SK-N-SH (cell line): Measurements from ENCODE around the gene GLI2. TPM values are rescaled to one million over a fixed set of nuclear protein-coding genes. Genes with fewer than 3 reads are reported as not detected.

ENCODE experiments used
- CTCF ChIA-PET: fragments of 300-600, 350-600 bp; formaldehyde crosslinking; extraction: SDS; loops from one replicate; lab custom pipeline; 2021; lab: Yijun Ruan, JAX
- POLR2A ChIA-PET: fragments of 350-600 bp; sonication (Branson Sonifier 250); formaldehyde crosslinking; extraction: SDS; loops from one replicate; lab custom pipeline; 2020; ENCODE audit warnings: antibody characterized with exemption, inconsistent platforms; lab: Yijun Ruan, JAX
- DNase-seq: peaks from one replicate; pipeline ENCODE4 v3.0.0; 2012
- H2AFZ ChIP-seq: fragments of 200-600 bp; sonication (generic); 2 replicates; pipeline ENCODE4 v1.8.1; 2016; ENCODE audit warnings: antibody characterized with exemption, mild to moderate bottlenecking, low read depth
- H3F3A ChIP-seq: fragments of 200-600 bp; sonication (generic); replicated peaks from 2 replicates; pipeline ENCODE3; 2016; ENCODE audit warnings: antibody characterized with exemption, mild to moderate bottlenecking; ENCODE audit not compliant: insufficient read depth
- H3K27ac ChIP-seq, 2 experiments: fragments of 200-500 bp in 1 of 2; fragments of 200-600 bp in 1 of 2; sonication (Bioruptor generic) in 1 of 2; sonication (generic), shearing (Covaris generic) in 1 of 2; 2 replicates each; pipeline versions ENCODE4 v1.5.1 to v1.6.1; 2014 to 2016; ENCODE audit warnings: low read depth in 2 of 2, inconsistent platforms in 1 of 2, low read length in 1 of 2, mild to moderate bottlenecking in 1 of 2, mixed read lengths in 1 of 2
- H3K27me3 ChIP-seq: fragments of 200-600 bp; sonication (generic), shearing (Covaris generic); 2 replicates; pipeline ENCODE4 v1.6.1; 2016; ENCODE audit warnings: mixed run types; ENCODE audit not compliant: insufficient read depth
- H3K36me3 ChIP-seq, 2 experiments: fragments of 200-500 bp in 1 of 2; fragments of 200-600 bp in 1 of 2; sonication (Bioruptor generic) in 1 of 2; sonication (generic) in 1 of 2; replicated peaks in 1 of 2; 2 replicates each; pipeline versions ENCODE3 to v1.5.1; 2014 to 2016; ENCODE audit warnings: low read length in 1 of 2, mild to moderate bottlenecking in 1 of 2; ENCODE audit not compliant: insufficient read depth in 2 of 2, control insufficient read depth in 1 of 2
- H3K4me1 ChIP-seq, 2 experiments: fragments of 200-500 bp in 1 of 2; fragments of 200-600 bp in 1 of 2; sonication (Bioruptor generic) in 1 of 2; sonication (generic), shearing (Covaris generic) in 1 of 2; 2 replicates each; pipeline versions ENCODE4 v1.5.1 to v1.6.1; 2014 to 2016; ENCODE audit warnings: low read depth in 1 of 2, low read length in 1 of 2, mixed run types in 1 of 2; ENCODE audit not compliant: insufficient read depth in 2 of 2, control insufficient read depth in 1 of 2
- H3K4me2 ChIP-seq: fragments of 200-600 bp; sonication (generic), shearing (Covaris generic); 2 replicates; pipeline ENCODE4 v1.6.1; 2017; ENCODE audit warnings: mixed run types
- H3K4me3 ChIP-seq, 2 experiments: fragments of 200-500 bp in 1 of 2; fragments of 200-600 bp in 1 of 2; sonication (Bioruptor generic) in 1 of 2; sonication (generic), shearing (Covaris generic) in 1 of 2; 2 replicates each; pipeline versions ENCODE4 v1.5.1 to v1.8.1; 2014 to 2016; ENCODE audit warnings: low read depth in 2 of 2, inconsistent platforms in 1 of 2, low read length in 1 of 2, mild to moderate bottlenecking in 1 of 2, mixed read lengths in 1 of 2, moderate library complexity in 1 of 2
- H3K79me2 ChIP-seq: fragments of 200-600 bp; sonication (generic); 2 replicates; pipeline ENCODE4 v1.8.1; 2017; ENCODE audit warnings: mild to moderate bottlenecking; ENCODE audit not compliant: insufficient read depth
- H3K9ac ChIP-seq: fragments of 200-600 bp; sonication (generic); 2 replicates; pipeline ENCODE4 v1.6.1; 2017; ENCODE audit warnings: mixed run types
- H3K9me2 ChIP-seq: fragments of 200-600 bp; sonication (generic); 2 replicates; pipeline ENCODE4 v1.6.1; 2017; ENCODE audit warnings: mixed run types
- H3K9me3 ChIP-seq: fragments of 200-600 bp; sonication (generic); 2 replicates; pipeline ENCODE4 v1.6.1; 2017; ENCODE audit warnings: mixed run types, mild to moderate bottlenecking, moderate library complexity
- H4K20me1 ChIP-seq: fragments of 200-600 bp; sonication (generic); 2 replicates; pipeline ENCODE4 v1.6.1; 2017; ENCODE audit warnings: mild to moderate bottlenecking, mixed run types; ENCODE audit not compliant: insufficient read depth
- ELF1 ChIP-seq: IDR thresholded peaks from 2 replicates; pipeline ENCODE4 v1.4.0; 2012
- EP300 ChIP-seq, 2 experiments: IDR thresholded peaks; 2 replicates each; pipeline versions ENCODE4 v1.4.0 to v1.6.1; 2012; ENCODE audit warnings: borderline replicate concordance in 1 of 2, low read depth in 1 of 2, low read length in 1 of 2
- FOXM1 ChIP-seq: IDR thresholded peaks from 2 replicates; pipeline ENCODE4 v1.4.0; 2012; ENCODE audit warnings: low read depth, mild to moderate bottlenecking
- GATA2 ChIP-seq: sonication (generic); formaldehyde crosslinking; IDR thresholded peaks from 2 replicates; pipeline ENCODE4 v1.5.0; 2020; ENCODE audit warnings: mild to moderate bottlenecking, missing genetic modification reagents
- IRF3 ChIP-seq: fragments of 150-350 bp; IDR thresholded peaks from 2 replicates; pipeline ENCODE4 v1.6.1; 2016; ENCODE audit warnings: mild to moderate bottlenecking, low read depth, low read length
- MAX ChIP-seq: IDR thresholded peaks from 2 replicates; pipeline ENCODE4 v1.4.0; 2012; ENCODE audit warnings: low read depth
- NRF1 ChIP-seq: IDR thresholded peaks from 2 replicates; pipeline ENCODE4 v1.6.1; 2012; ENCODE audit warnings: low read depth, mild to moderate bottlenecking, low read length
- PBX3 ChIP-seq: IDR thresholded peaks from 2 replicates; pipeline ENCODE4; 2012
- RCOR1 ChIP-seq: fragments of 150-350 bp; IDR thresholded peaks from 2 replicates; pipeline ENCODE4 v1.6.1; 2017; ENCODE audit warnings: antibody characterized with exemption, low read length
- SMC3 ChIP-seq: IDR thresholded peaks from 2 replicates; pipeline ENCODE4 v1.6.1; 2012; ENCODE audit warnings: low read depth, low read length, improper control_type of control experiment
- USF1 ChIP-seq: IDR thresholded peaks from 2 replicates; pipeline ENCODE4 v1.4.0; 2012; ENCODE audit warnings: low read depth, borderline replicate concordance
- USF2 ChIP-seq: fragments of 150-350 bp; IDR thresholded peaks from 2 replicates; pipeline ENCODE4 v1.6.1; 2017; ENCODE audit warnings: antibody characterized with exemption, low read length, low read depth, borderline replicate concordance
- YY1 ChIP-seq: IDR thresholded peaks from 2 replicates; pipeline ENCODE4 v1.4.0; 2012; ENCODE audit warnings: low read depth, mild to moderate bottlenecking
- WGBS: methylation state at CpG from one replicate; pipeline ENCODE4 v1.1.6; 2017; ENCODE audit warnings: low lambda C conversion rate; 5-methylcytosine and 5-hydroxymethylcytosine counted together
- polyA plus RNA-seq, 3 experiments: library from polyadenylated mRNA; depleted of rRNA; stranded (reverse); fragments of >200 nt; gene quantifications; 2 replicates each; pipeline ENCODE4 v1.2.3, GENCODE V29; 2012

GLI2 gene
- polyA plus RNA-seq, 1 of the 3 experiments (the other 2 are of a cell fraction), result 3.4 TPM

GRCh38 chr2:120715941-120716340, 19.7 kb upstream of the GLI2 start:
- H2AFZ ChIP-seq, result no peak overlapping the region
- peaks cover 0 to 33% of the 10 kb centered on the region in 2 experiments; a peak in 1 of 4 replicates for H3K4me1 ChIP-seq
- WGBS, result 100% methylated on average over 1 of the region's 8 CpGs
- no peaks in the 10 kb centered on the region for H3K36me3 ChIP-seq
- H3K79me2 ChIP-seq, result no peaks in the 10 kb centered on the region
- CTCF ChIA-PET, result interaction anchor here (1.8 to 3.0 kb wide), 2 partner anchors 20 to 355 kb away, joined by 7 to 12 read pairs; partner anchors contain the start of gene GLI2
- no peak overlapping the region for H3K4me2 ChIP-seq
- H3K27me3 ChIP-seq, result no peaks in the 10 kb centered on the region
- no peak overlapping the region for H3K4me3 ChIP-seq
- no peak for TF ChIP-seq EP300 (IDR thresholded peaks at IDR 0.05; ENCODE audit: borderline replicate concordance in 1 of 2, low read depth in 1 of 2, low read length in 1 of 2)
- TF ChIP-seq RCOR1, result no peak
- TF ChIP-seq USF1, result no peak
- TF ChIP-seq ELF1, result no peak
- no peak for TF ChIP-seq GATA2 (CRISPR knock-in tag)
- no peak for TF ChIP-seq FOXM1
- TF ChIP-seq USF2, result no peak
- no peak for TF ChIP-seq IRF3
- no peak for TF ChIP-seq MAX
- TF ChIP-seq PBX3, result no peak
- no peak for TF ChIP-seq SMC3
- no peak for TF ChIP-seq YY1
- TF ChIP-seq NRF1, result no peak
- H3K27ac ChIP-seq, result no peak overlapping the region; a peak in 1 of 4 replicates
- H4K20me1 ChIP-seq, result no peaks in the 10 kb centered on the region
- no peak overlapping the region for H3K9ac ChIP-seq
- POLR2A ChIA-PET, result no interaction called here
- no peaks in the 10 kb centered on the region for H3F3A ChIP-seq
- no peaks in the 10 kb centered on the region for H3K9me2 ChIP-seq
- DNase-seq, result no peak
- H3K9me3 ChIP-seq, result no peaks in the 10 kb centered on the region
